Activated T-helper 1 cell treated with anti-CD3 and anti-CD28 coated beads, Interleukin-12 subunit alpha, Interleukin-12 subunit beta, Interleukin-2, Interleukin-4 antibody, amounts not matched to agents 30 ng/mL and 10 ng/mL and 1 ng/mL, durations not matched to agents 14 hours and 24 hours and 36 hours (primary cell): ENCODE data around the gene NECAB3. TPM values are rescaled to one million over a fixed set of nuclear protein-coding genes. Genes with fewer than 3 reads are reported as not detected.

Experiments
- DNase-seq: peaks from one replicate; pipeline ENCODE4 v3.0.0; 2021; ENCODE audit warnings: low spot score
- H3K27ac Mint-ChIP-seq: one replicate; pipeline ENCODE4 v1.8.0; 2021; ENCODE audit warnings: mild to moderate bottlenecking, mixed read lengths
- H3K27me3 Mint-ChIP-seq: one replicate; pipeline ENCODE4 v1.8.0; 2022; ENCODE audit warnings: mild to moderate bottlenecking, moderate library complexity, mixed read lengths; ENCODE audit not compliant: insufficient read depth
- H3K36me3 Mint-ChIP-seq: one replicate; pipeline ENCODE4 v1.8.0; 2021; ENCODE audit warnings: low read depth, mixed read lengths
- H3K4me1 Mint-ChIP-seq: one replicate; pipeline ENCODE4 v1.8.0; 2021; ENCODE audit warnings: low read depth, mixed read lengths
- H3K4me3 Mint-ChIP-seq: one replicate; pipeline ENCODE4 v1.8.0; 2021; ENCODE audit warnings: mild to moderate bottlenecking, moderate library complexity, mixed read lengths
- H3K9me3 Mint-ChIP-seq: one replicate; pipeline ENCODE4 v1.8.0; 2021; ENCODE audit warnings: mixed read lengths
- intact Hi-C: fragments of 100-400 bp; cut with micrococcal nuclease; formaldehyde crosslinking; loops from one replicate; pipeline ENCODE4 v1.15.1; 2024
- total RNA-seq: library from RNA; stranded (reverse); gene quantifications from 2 replicates; pipeline ENCODE4 v1.2.3, GENCODE V29; 2022

The NECAB3 gene
- total RNA-seq, 1 donor from 2014 or later, result 30.7 TPM

DNA sequence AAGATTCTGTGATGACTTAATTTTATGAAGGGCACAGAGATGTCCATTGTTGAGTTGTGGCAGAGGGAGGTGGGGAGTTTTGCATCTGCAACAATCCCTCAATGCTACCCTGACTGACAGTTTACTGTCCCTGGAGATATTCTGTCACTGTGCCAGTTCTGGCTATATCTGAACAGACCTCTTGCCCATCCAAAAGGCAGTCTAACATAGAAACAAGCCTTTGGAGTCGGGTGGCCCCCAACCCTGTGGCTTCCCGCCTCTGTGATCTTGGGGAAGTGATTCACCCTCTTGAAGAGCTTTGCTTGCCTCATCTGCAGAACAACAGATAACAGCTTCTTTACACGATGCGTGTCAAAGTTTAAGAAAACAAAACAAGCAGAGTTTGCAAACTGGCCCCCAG lies 15.7 kb upstream of the NECAB3 start:
- Mint-ChIP-seq H3K4me3 (peak overlapping the region; percentile 50), H3K4me1 (peaks cover 52% of the 10 kb centered on the region), H3K27ac (peak overlapping the region; percentile 85)

DNA sequence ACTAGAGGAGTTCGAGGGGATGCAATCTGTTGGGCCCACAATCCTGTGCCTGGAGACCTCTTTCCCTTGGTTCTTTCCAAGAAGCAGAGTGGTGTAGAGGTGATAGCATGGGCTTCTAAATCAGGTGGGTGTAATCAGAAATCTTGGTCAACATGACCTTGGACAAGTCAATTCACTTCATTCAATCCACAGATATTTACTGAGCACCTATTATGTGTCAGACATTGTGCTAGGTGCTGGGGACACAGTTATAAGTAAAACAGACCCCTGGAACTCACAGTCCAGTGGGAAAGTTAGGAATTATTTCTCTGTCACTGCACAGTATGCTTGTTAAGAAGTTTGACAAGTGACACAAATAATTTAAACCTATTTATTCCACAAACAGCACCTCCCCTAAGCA lies 15.3 kb upstream of the NECAB3 start:
- H3K4me1 Mint-ChIP-seq, result peaks cover 57% of the 10 kb centered on the region
- H3K27ac Mint-ChIP-seq, result peak overlapping the region; percentile 85
- H3K9me3 Mint-ChIP-seq, result no peaks in the 10 kb centered on the region
- H3K36me3 Mint-ChIP-seq, result peaks cover 4% of the 10 kb centered on the region
- H3K4me3 Mint-ChIP-seq, result peak overlapping the region; percentile 50
- H3K27me3 Mint-ChIP-seq, result no peaks in the 10 kb centered on the region
- DNase-seq, result no peak
- intact Hi-C loops, result loop anchor here (5.0 kb wide), 2 partner anchors 123 to 303 kb away; partner anchors contain the start of genes CHMP4B and RALY

More for the DNA sequence above, 15.7 kb upstream of the NECAB3 start:
- no peaks in the 10 kb centered on the region for H3K27me3 Mint-ChIP-seq
- peak; percentile 50 for DNase-seq
- peaks cover under 1% of the 10 kb centered on the region for H3K36me3 Mint-ChIP-seq
- intact Hi-C loops, result loop anchor here (1.0 to 5.0 kb wide), 4 partner anchors 30 to 302 kb away; partner anchors contain the start of genes CHMP4B, PXMP4, RALY and ZNF341
- H3K9me3 Mint-ChIP-seq, result no peaks in the 10 kb centered on the region

DNA sequence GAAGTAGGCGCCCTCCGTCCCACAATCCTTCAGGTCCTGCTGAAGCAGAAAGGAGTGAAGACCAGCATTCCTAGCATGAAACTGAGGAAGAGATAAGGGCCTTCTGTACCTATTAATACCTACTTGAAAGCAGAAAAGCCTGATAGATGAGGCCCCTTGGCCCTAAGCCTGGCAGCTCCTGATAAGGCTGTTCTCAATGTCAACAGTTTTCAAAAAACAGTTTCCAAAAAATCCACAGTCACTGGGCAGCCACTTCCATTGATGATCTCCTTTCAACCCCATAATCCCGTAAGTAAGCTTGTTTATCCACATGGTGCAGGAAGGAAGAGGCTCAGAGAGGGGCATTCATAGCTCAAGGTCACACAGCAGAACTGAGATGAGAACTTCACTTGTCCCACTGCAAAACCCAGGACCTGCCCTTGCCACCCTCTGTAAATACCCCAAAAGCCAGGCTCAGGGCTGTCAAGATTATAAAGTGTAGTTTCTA lies 14.8 kb upstream of the NECAB3 start:
- peak overlapping the region; percentile 10 for H3K27ac Mint-ChIP-seq
- no peak for DNase-seq
- H3K9me3 Mint-ChIP-seq, result no peaks in the 10 kb centered on the region
- no peak overlapping the region for H3K4me3 Mint-ChIP-seq
- intact Hi-C loops, result loop anchor here (5.0 kb wide), 2 partner anchors 123 to 303 kb away; partner anchors contain the start of genes CHMP4B and RALY
- H3K27me3 Mint-ChIP-seq, result no peaks in the 10 kb centered on the region
- peaks cover 60% of the 10 kb centered on the region for H3K4me1 Mint-ChIP-seq
- H3K36me3 Mint-ChIP-seq, result peaks cover 4% of the 10 kb centered on the region

DNA sequence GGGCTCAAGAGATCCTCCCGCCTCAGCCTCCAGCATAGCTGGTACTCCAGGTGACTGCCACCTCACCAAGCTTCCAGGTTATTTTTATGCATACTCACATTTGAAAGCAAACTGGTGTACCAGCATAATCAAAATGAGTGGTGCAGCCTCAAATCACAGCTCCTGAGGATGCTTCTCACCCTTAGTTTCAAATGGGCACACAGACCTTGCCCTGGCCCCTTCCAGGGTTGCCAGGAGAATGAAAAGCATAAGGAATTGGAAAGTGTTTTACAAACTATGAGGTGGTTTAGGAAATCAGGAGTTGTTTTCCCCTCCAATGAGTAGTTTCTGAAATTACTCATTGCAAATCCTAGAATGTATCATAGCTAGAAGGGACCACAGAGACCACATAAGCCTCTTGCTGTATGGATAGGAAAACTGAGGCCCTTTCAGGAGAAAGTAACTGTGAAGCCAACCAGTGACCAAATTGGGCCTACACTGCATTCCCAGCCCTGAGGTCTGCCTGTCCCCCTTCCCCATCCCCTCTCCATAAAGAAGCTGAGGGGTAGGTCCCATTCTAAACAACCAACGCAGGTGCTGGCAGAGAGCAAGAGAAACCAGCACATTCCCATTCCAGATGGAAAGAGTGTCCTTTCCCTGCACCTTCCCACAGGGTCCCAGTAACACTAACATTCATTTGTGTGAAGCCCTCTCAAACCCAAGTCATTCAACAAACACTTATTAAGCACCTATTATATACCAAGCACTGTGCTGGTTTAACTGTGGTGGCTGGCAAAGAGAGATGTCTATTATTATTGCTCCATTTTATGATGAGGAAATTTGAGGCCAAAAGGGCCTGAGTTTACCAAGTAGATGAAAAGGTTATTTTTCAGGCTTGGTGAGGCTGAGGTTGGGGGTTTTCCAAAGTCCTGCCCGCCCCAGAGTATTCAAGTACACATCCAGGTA lies 14.0 kb upstream of the NECAB3 start:
- Mint-ChIP-seq H3K4me1 (peaks cover 60% of the 10 kb centered on the region), H3K4me3 (peak overlapping the region; percentile 34), H3K27ac (peak overlapping the region; percentile 10), H3K36me3 (peaks cover 4% of the 10 kb centered on the region), H3K9me3 (no peaks in the 10 kb centered on the region), H3K27me3 (no peaks in the 10 kb centered on the region)
- no peak for DNase-seq
- intact Hi-C loops, result loop anchor here (5.0 kb wide), 2 partner anchors 124 to 304 kb away; partner anchors contain the start of genes CHMP4B and RALY

DNA sequence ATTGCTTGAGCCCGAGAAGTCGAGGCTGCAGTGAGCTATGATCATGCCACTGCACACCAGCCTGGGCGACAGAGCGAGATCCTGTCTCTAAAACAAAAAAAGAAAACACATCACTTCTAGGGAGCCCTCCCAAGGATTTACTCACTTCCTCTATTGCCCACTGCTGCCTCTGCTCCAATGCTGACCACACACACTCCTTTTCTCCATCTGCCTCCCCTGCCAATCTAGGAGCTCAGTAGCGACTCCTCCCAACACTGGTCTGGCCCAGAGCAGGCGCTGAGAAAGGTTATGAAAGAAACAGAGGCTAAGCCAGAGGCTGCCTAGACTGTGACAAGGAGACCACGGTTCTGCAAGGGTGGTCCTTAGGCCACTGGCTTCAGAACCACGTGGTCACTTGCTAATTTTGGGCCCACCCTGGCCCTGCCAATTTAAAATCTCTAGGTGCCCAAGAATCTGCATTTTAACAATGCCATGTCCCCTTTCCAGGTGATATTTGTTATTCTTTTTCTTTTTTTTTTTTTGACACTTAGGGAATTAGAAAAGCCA lies 13.2 kb upstream of the NECAB3 start:
- peaks cover 4% of the 10 kb centered on the region for H3K36me3 Mint-ChIP-seq
- H3K27me3 Mint-ChIP-seq, result no peaks in the 10 kb centered on the region
- H3K4me1 Mint-ChIP-seq, result peaks cover 64% of the 10 kb centered on the region
- no peaks in the 10 kb centered on the region for H3K9me3 Mint-ChIP-seq
- intact Hi-C loops, result loop anchor here (5.0 kb wide), 2 partner anchors 125 to 305 kb away; partner anchors contain the start of genes CHMP4B and RALY
- peak overlapping the region; percentile 82 for H3K27ac Mint-ChIP-seq
- DNase-seq, result no peak
- H3K4me3 Mint-ChIP-seq, result peak overlapping the region; percentile 78

DNA sequence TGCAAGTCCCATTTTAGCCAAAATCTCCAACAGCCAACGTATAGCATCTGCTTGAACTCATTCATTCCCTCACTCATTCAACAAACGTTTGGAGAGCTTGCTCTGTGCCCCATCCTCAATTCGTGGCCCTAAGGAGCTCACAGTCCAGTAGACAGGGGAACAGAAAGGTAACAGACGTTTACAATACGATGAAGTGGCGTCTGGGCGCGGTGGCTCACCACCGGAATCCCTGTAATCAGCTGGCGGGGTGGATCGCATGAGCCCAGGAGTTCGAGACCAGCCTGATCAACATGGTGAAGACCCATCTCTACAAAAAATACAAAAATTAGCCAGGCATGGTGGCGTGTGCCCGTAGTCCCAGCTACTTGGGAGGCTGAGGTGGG lies 12.7 kb upstream of the NECAB3 start:
- no peak for DNase-seq
- intact Hi-C loops, result loop anchor here (1.0 to 5.0 kb wide), 7 partner anchors 21 to 423 kb away; partner anchors contain the start of genes ACTL10, CHMP4B, PXMP4 and RALY
- Mint-ChIP-seq H3K27ac (peak overlapping the region; percentile 82), H3K36me3 (peaks cover 4% of the 10 kb centered on the region), H3K4me1 (peaks cover 69% of the 10 kb centered on the region), H3K4me3 (peak overlapping the region; percentile 78), H3K9me3 (no peaks in the 10 kb centered on the region), H3K27me3 (no peaks in the 10 kb centered on the region)

DNA sequence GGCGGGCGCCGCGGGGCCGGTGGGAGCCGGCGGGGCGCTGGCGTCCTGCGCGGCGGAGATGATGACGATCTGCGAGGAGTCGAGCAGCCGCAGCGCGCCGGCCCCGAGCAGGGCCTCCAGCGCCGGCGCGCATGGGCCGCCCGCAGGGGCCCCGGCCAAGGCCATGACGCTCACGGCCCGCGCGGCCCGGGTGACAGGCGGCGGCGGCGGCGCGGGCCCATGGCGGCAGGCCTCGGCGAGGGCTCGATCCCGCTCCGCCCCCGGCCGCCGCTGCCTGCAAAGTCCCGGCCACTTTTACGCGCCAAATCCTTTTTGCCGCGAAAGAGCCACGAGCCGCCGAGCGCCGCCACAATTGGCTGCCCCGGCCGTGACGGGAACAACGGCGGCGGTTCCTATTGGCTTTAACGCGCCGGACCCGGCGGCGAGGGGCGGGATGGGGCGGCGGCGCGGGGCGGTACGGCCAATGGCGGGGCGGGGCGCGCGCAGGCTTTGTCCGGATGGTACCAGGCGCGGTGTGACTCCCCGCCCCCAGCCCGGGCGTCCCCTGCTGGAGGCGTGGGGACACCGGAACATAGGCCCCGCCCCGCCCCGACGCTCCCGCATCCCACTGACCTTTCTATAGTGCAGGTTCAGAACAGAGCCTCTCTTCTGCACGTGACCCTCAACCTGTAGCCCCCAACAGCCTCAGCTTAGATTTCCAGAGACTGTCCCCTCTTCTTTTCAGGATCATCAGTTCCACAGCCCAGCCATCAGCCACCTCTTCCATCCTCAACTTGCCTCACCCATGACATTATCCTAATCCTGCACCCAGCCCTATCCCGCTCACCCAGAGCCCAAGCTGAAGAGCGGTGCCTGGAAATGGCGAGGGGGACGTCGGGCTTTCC lies 12.1 kb upstream of the NECAB3 start, which contains the start of gene E2F1:
Gene E2F1, minus strand, starts transcription at position 286 of the 884 bp plus-strand sequence. Its CDS starts 121 bp downstream, at position 165.
- intact Hi-C loops, result loop anchor here (1.0 to 5.0 kb wide), 7 partner anchors 20 to 424 kb away; partner anchors contain the start of genes ACTL10, CHMP4B, PXMP4 and RALY
- no peaks in the 10 kb centered on the region for H3K27me3 Mint-ChIP-seq
- H3K4me1 Mint-ChIP-seq, result peaks cover 71% of the 10 kb centered on the region
- DNase-seq, result peak; percentile 97
- peaks cover 8% of the 10 kb centered on the region for H3K36me3 Mint-ChIP-seq
- H3K4me3 Mint-ChIP-seq, result peak within 1 kb of the TSS; percentile 92
- peak within 1 kb of the TSS; percentile 89 for H3K27ac Mint-ChIP-seq
- H3K9me3 Mint-ChIP-seq, result no peaks in the 10 kb centered on the region

DNA sequence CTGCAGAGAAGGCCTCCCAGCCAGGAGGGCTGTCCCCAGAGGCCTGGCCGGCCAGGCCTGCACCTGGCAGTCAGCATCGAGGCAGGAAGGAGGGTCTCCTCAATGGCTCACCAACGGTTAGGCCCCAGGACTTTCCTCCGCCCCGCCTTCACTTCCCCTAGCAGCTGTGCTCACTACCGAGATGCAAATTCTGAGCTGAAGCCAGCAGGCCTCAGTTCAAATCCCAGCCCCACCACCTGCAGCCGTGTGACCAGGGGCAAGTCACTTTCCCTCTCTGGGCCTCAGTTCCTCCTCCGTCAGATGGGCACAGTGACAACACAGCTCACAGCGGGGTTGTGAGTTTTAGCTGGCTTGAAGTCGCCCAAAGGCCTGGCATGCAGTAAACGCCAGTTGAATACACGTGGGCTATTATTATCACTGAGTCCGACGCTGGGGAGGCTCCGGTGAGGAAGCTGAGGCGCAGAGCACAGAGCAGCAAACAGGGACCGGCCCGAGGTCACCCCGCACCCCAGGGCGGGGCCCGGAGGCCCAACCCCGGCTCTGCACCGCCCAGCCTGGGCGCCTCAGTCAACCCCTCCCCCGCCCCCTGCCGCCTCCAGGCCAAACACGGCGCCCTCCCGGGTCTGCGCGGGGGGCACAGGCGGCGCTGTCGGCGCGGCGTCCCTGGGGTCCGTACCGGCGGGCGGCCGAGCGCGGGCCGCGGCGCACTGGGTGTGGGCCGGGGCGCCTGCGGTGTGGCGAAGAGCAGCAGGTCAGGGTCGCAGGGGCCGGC lies 11.3 kb upstream of the NECAB3 start:
- peaks cover 75% of the 10 kb centered on the region for H3K4me1 Mint-ChIP-seq
- intact Hi-C loops, result loop anchor here (1.0 to 5.0 kb wide), 9 partner anchors 11 to 425 kb away; partner anchors contain the start of genes ACTL10, CHMP4B, NECAB3 and PXMP4
- H3K27ac Mint-ChIP-seq, result peak overlapping the region; percentile 89
- no peaks in the 10 kb centered on the region for H3K9me3 Mint-ChIP-seq
- peak; percentile 60 for DNase-seq
- H3K27me3 Mint-ChIP-seq, result no peaks in the 10 kb centered on the region
- H3K4me3 Mint-ChIP-seq, result peak overlapping the region; percentile 92
- H3K36me3 Mint-ChIP-seq, result peaks cover 10% of the 10 kb centered on the region

DNA sequence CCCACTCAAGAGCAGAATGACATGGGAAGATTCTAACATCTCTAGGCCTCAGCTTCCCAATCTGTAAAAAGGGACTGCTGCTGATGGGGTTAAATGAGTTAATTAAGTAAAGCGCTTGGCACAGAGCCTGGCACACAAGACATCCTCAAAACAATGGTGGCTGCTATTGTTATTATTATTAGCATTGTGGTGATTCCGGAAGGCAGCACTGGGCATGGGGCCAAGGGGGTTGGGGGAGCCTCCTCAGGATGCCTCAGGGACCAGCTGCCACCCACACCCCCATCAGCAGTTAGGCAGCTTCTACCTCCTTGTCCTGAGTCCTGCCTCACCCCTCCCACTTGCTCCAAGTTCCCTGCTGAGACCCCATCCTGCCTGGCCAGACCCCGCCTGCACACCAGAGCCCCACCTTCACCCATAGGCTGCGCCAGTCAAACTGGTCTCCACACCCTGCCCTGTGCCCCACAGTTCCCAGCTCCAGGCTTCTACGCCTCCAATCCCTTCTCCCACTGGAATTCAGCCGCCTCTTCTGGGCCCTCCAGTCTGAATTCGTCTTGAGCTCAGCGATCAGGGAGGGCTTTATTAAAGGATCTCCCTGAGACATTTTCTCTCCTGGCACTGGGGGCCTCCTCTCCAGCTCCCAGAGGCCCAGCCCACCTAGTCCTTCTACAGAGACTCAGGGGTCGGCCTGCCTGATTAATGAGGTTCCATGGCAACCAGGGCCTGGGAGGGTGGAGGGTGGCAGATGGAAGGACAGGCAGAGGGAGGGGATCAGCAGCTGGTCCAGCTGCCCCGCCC lies 10.5 kb upstream of the NECAB3 start:
- intact Hi-C loops, result loop anchor here (1.0 to 5.0 kb wide), 4 partner anchors 10 to 308 kb away; partner anchors contain the start of genes CHMP4B, NECAB3, RALY and SNTA1
- no peaks in the 10 kb centered on the region for H3K9me3 Mint-ChIP-seq
- H3K36me3 Mint-ChIP-seq, result peaks cover 11% of the 10 kb centered on the region
- H3K4me1 Mint-ChIP-seq, result peaks cover 76% of the 10 kb centered on the region
- H3K27me3 Mint-ChIP-seq, result no peaks in the 10 kb centered on the region
- no peak for DNase-seq
- H3K4me3 Mint-ChIP-seq, result peak overlapping the region; percentile 92
- H3K27ac Mint-ChIP-seq, result peak overlapping the region; percentile 89

DNA sequence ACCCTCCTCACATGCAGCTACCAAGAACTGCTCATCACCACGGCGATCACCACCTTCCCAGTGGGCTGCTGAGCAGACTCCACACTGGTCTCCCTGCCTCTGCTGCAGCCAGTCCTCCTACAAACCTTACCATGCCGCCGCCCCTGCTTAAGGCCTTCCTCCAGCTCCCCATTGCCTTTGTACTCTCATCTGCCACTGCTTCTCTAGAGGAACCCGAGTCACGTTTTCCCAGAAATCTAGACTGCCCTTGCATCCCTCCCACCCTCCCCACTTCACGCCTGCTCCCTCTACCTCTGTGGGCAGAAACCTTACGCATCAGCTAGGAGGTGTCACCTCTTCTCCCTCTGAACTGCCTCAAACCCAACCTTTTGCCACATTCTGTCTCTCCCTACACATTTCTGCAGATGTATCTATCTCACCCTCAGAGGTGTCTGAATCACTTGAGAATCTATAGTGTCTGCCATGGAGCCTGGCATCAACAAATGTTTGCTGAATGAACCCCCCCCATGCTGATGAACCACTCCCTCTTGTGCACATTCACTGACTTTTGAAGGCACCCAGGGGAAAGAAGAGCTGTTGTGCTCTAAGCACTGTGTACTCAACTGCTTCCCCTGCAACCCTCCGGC lies 7.6 kb upstream of the NECAB3 start:
- intact Hi-C loops, result no loop called here
- H3K27me3 Mint-ChIP-seq, result no peaks in the 10 kb centered on the region
- no peaks in the 10 kb centered on the region for H3K9me3 Mint-ChIP-seq
- peak overlapping the region; percentile 76 for H3K27ac Mint-ChIP-seq
- DNase-seq, result no peak
- H3K4me1 Mint-ChIP-seq, result peaks cover 71% of the 10 kb centered on the region
- peak overlapping the region; percentile 32 for H3K4me3 Mint-ChIP-seq
- peaks cover 27% of the 10 kb centered on the region for H3K36me3 Mint-ChIP-seq
